SKM-1 (cell line): ENCODE results near the gene MCM3.

Experiments
- DNase-seq: peaks from one replicate; lab custom pipeline; 2025; ENCODE audit not compliant: unreplicated experiment; lab: John Stamatoyannopoulos, UW

MCM3 gene

GRCh38 chr6:52284460-52285176 lies at the start of gene MCM3:
Gene MCM3 (minus strand): TSS chr6:52284742. CDS start chr6:52284674, 68 bp downstream.
- peak; percentile 99 for DNase-seq

DNA sequence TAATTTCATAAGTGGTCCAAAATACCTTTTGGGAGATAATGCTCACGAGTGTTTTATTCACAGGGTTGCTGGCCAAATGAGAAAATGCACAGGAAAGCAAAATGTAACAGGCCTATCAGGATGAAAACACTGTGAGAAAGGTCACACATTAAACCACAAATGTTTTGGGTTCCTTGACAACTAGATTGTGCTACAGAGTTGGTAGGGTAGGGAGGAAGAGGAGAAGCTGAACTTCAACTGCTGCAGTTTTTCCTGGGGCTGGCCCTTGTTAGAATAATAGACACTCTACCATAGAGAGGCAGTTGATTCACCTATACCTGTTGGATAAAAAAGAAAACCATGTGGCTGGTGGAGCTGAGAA lies 49.3 kb upstream of the MCM3 start:
- DNase-seq: no peak

GRCh38 chr6:52331793-52332457 lies 47.4 kb upstream of the MCM3 start:
- no peak for DNase-seq

GRCh38 chr6:52330470-52330869 lies 45.9 kb upstream of the MCM3 start:
- DNase-seq: peak; percentile 24

GRCh38 chr6:52328729-52329128 lies 44.2 kb upstream of the MCM3 start:
- no peak for DNase-seq

DNA sequence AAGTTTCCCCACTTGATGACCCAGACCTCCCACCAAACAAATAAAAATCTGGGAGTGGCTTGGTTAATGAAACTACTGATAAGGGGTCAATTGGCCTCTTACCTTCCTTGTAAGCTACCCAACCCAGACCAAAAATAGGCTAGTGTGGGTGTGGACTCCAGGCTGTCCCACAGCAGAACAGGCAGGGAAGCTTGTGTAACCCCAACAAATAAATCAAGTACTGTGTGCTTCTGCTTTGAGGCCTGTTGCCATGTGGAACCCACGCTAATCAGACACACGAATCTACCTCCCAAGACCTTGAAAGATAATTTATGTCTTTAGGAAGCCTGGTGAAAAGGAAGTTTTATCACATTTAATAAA lies 43.7 kb upstream of the MCM3 start:
- DNase-seq: no peak

- DNase-seq: no peak
Measured at GRCh38 chr6:52326540-52327364, 42.2 kb upstream of the MCM3 start.

DNA sequence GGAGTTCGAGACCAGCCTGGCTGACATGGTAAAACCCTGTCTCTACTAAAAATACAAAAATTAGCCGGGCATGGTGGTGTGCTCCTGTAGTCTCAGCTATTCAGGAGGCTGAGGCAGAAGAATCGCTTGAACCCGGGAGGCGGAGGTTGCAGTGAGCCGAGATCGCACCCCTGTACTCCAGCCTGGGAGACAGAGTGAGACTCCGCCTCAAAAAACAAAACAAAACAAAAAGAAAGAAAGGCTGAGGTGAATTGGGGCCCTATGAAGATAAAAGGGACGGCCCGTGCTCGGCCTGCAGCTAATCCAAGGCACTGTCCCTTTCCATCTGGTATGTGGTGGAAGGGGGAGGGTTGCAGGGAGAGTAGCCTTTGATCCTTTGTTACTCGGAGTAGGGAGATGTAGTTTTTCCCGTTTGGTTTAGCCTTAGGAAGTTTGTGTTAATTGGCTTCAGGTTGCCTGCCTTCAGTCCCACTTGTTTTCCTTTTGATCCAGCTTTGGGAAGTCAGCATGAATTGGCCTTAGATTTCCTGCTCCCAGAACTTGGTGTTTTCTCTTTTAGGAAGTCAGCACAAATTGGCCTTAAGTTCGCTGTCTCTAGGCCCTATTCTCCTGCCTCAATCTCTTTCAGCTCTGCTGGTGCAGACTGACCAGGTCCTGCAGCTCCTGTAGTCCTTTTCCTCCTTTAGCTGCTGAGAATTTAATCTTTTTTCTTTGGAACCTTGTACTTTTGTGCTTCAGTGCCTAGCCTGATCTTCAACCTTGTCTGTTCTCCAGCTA lies 41.3 kb upstream of the MCM3 start:
- no peak for DNase-seq

DNA sequence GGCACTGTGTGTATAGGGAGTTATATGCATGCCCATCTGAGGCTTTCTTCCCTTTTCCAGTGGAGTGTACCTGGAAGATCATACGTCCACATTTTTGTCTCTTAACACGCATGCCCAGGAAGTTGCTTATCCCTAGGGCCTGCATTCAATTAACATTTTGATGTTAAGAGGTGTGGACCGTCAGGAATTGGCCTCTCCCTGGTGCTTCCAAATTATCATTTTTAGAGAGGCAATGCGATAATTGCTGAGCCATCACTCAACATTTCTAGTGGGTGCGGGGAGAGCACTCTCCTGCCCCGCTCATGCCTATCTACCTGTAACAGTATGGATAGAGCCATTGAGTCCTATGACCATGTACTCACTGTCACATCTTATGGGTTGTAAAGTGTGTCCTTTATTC lies 39.6 kb upstream of the MCM3 start:
- no peak for DNase-seq

GRCh38 chr6:52317841-52318581 lies 33.5 kb upstream of the MCM3 start:
- DNase-seq: peak; percentile 54

DNA sequence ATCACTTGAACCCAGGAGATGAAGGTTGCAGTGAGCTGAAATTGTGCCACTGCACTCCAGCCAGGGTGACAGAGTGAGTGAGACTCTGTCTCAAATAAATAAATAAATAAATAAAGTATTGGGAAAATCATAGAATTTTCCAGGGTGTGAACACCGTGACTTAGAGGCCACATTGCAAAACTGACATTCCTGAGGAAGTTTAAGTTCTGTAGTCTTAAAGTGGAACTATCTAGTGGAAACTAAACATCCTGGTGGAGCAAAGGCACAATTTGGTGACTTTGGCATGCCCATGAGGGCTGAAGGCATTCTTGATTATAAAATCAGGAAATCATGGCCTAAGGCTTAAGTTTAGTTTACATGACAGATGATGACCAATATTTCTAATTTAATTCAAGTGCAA lies 32.7 kb upstream of the MCM3 start:
- DNase-seq: no peak

DNA sequence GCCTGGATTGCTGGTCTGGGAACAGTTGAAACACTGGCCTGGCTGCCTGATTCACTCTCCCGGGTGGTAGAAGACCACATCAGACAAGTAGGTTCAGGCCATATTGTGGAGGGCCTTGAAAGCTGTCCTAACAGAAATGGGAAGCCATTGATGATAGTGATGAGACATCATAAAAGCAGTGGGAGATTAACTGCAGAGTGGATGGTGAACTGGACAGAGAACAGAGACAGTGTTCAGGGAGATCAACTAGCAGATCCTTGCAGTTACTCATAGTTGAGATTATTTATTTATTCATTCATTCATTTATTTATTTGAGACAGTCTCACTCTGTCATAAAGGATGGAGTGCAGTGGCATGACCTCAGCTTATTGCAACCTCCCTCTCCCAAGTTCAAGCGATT lies 30.2 kb upstream of the MCM3 start:
- no peak for DNase-seq

GRCh38 chr6:52312461-52312860 lies 27.9 kb upstream of the MCM3 start:
- DNase-seq: no peak

- peak; percentile 51 for DNase-seq
Measured at GRCh38 chr6:52310932-52311331, 26.4 kb upstream of the MCM3 start.

- DNase-seq: no peak
Measured at GRCh38 chr6:52307900-52308372, 23.4 kb upstream of the MCM3 start.

DNA sequence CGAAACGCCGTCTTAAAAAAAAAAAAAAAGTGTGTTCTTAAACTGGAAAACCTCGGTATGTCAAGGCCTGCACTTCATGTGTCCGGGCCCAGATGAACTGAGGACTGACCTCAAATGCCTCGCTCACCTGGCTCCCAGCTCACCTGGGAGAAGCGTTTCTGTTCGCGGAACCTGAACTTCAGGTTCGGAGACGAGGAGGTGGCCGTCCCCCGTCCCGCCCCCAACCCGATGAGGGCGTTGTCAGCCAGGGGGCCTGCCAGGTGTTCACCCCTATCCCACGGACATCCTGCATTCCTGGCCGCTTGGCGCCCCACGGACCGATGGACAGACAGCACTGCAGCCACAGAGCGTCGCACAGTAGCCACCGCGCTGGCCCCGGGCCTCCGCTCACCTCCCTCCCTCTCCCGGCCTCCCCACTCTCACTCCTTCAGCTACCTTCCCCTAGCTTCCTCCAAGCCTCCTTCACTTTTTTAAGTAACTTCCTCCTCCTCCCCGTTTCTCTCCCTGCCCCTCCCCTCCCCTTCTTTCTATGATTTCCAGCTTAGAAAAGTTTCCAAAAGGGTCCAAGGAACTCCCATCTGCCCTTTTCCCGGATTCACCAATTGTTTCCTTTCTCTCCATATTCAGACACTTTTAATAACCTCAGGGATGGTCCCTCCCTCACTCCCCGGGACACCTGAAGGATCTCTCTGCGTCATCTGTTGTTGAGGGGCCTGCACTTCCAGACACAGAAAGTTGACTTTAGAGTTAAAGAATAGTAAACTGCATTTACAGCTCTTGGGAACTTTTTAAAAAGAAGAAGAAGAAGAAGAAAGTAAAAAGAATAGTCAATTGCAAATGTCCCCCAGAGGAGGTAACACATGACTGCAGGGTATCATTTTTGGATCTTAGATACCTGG lies 22.7 kb upstream of the MCM3 start:
- no peak for DNase-seq

DNA sequence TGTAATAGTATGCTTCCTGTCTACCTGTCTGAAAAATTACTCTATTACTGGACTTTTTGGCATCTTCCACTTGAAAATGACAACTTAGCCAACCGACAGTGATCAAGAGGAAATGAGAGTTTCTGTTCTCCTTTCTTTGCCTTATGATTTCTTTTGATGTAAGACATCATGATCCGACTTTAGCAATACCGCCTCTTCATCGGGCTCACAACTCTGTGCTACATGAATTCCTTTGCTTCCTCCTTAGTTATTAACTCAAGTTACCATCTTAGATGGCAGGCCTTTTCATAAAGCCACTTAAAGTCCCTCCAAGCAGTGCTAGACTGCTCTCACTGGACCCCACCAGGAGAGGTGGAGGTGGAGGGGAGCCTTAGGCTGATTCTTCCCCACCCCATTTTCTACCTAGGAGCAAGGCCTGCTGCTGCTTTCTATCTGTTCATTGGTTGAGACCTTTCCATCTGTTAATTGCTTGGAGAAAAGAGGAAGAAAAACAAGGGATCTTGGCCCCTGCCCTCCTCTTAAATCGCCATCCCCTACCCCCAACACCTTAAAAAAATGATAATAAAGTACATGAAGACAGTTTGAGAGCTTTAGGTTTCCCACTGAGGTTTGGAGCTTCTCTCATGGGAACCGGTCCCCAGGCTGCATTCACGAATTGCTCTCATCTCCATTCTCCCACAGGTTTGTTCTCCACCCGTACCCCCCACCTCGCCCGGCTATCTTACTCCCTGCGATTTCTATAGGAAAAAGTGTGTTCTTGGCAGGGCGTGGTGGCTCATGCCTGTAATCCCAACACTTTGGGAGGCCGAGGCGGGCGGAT lies 21.6 kb upstream of the MCM3 start:
- DNase-seq: peak; percentile 33

DNA sequence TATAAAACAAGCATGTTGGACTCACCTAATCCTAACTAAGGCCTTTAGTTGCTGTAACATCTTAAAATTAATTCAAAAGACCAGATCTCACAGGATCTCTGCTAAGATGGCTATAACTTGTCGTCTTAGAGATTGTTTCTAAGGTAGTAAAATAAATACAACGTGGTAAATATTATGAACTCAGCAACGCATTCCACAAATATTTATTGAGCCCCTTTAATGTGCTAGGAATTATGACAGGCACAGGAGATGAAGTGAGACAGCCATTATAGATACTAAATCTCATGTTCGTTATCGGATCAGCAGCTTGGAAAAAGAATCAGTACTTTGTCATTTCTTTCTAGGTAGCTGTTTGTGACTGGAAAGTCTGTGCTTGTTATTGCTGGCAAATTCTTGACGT lies 20.9 kb upstream of the MCM3 start:
- no peak for DNase-seq

DNA sequence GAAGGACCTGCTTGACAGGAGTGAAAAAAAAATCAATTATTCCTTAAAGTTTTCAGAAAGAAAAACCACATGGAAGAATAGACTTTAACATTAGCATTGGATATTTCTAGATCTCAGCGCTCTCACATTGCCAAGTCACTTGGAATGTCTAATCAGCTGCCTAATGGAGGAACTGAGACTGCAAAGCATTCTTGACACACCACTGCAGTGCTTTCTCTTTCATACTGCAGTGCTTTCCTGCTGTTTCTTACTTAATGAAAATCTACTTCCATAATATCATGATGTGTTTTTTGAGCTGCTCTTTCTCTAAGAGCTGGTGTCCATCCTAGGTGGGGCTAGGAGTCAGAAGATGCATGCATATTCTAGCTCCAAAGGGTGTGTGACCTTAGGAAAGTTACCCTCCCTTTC lies 20.4 kb upstream of the MCM3 start:
- no peak for DNase-seq
